Eye (tissue), 1 donor: ENCODE results near the gene ATP13A3.

Experiments
- DNase-seq: peaks from one replicate; pipeline ENCODE4 v3.0.0-alpha.2; 2015

Gene ATP13A3

GRCh38 chr3:194475138-194475932 is 11.5 kb downstream of the ATP13A3 start:
- DNase-seq: no peak

- no peak for DNase-seq
Observed at GRCh38 chr3:194474675-194475074, 12.1 kb downstream of the ATP13A3 start.

GRCh38 chr3:194472290-194472920 is 14.4 kb downstream of the ATP13A3 start:
- DNase-seq: peak; percentile 77

GRCh38 chr3:194471863-194472262 is 14.9 kb downstream of the ATP13A3 start:
- DNase-seq: no peak

- no peak for DNase-seq
Observed at GRCh38 chr3:194470615-194471014, 16.2 kb downstream of the ATP13A3 start.

- no peak for DNase-seq
Observed at GRCh38 chr3:194469977-194470376, 16.8 kb downstream of the ATP13A3 start.

- no peak for DNase-seq
Observed at GRCh38 chr3:194468086-194468485, 18.7 kb downstream of the ATP13A3 start.

- no peak for DNase-seq
Observed at GRCh38 chr3:194466761-194467356, 19.9 kb downstream of the ATP13A3 start.

GRCh38 chr3:194465920-194466570 is 20.8 kb downstream of the ATP13A3 start:
- no peak for DNase-seq

- DNase-seq: no peak
Observed at GRCh38 chr3:194465246-194465645, 21.6 kb downstream of the ATP13A3 start.

- no peak for DNase-seq
Observed at GRCh38 chr3:194464692-194465091, 22.1 kb downstream of the ATP13A3 start.

GRCh38 chr3:194462936-194463335 is 23.9 kb downstream of the ATP13A3 start:
- DNase-seq: no peak

GRCh38 chr3:194460566-194460965 is 26.2 kb downstream of the ATP13A3 start:
- no peak for DNase-seq

- DNase-seq: no peak
Observed at GRCh38 chr3:194458131-194458530, 28.7 kb downstream of the ATP13A3 start.

- no peak for DNase-seq
Observed at GRCh38 chr3:194455481-194455880, 31.3 kb downstream of the ATP13A3 start.

- no peak for DNase-seq
Observed at GRCh38 chr3:194450341-194450740, 36.5 kb downstream of the ATP13A3 start.

- DNase-seq: no peak
Observed at GRCh38 chr3:194449913-194450312, 36.9 kb downstream of the ATP13A3 start.

GRCh38 chr3:194447657-194448056 is 39.1 kb downstream of the ATP13A3 start:
- DNase-seq: no peak

GRCh38 chr3:194447161-194447560 is 39.6 kb downstream of the ATP13A3 start:
- no peak for DNase-seq

- DNase-seq: no peak
Observed at GRCh38 chr3:194446754-194447153, 40.0 kb downstream of the ATP13A3 start.

GRCh38 chr3:194446172-194446571 is 40.6 kb downstream of the ATP13A3 start:
- DNase-seq: no peak

GRCh38 chr3:194443901-194444300 is 42.9 kb downstream of the ATP13A3 start:
- DNase-seq: peak; percentile 4

GRCh38 chr3:194440756-194441155 is 46.0 kb downstream of the ATP13A3 start:
- no peak for DNase-seq
